Renal cortex interstitium (tissue), 11 donors: ENCODE results near the gene NPHP4. TPM values are rescaled to one million over a fixed set of nuclear protein-coding genes. Genes with fewer than 3 reads are reported as not detected.

ENCODE experiments used
- DNase-seq, 11 donors: peaks; one replicate each; pipeline ENCODE4 v3.0.0-alpha.2; 2013; ENCODE audit warnings: low read depth in 9 of 11, low spot score in 4 of 11; ENCODE audit errors: extremely low read depth in 1 of 11
- polyA plus RNA-seq, 3 donors: library from polyadenylated mRNA; unstranded; fragments of 120-200 nt; gene quantifications; one replicate each; pipeline ENCODE4 v1.2.1, GENCODE V29; 2013; ENCODE audit not compliant: insufficient read length in 3 of 3

The NPHP4 gene
- polyA plus RNA-seq, 3 donors = 9.1 to 16.6 (median 13.0) TPM

GRCh38 chr1:5978452-5978851, 13.8 kb downstream of the NPHP4 start:
- no peak for DNase-seq

- no peak for DNase-seq
These were observed 14.5 kb downstream of the NPHP4 start for GRCh38 chr1:5977494-5978444.

- no peak for DNase-seq
These were observed 15.3 kb downstream of the NPHP4 start for GRCh38 chr1:5976726-5977493.

- DNase-seq = no peak
These were observed 16.0 kb downstream of the NPHP4 start for GRCh38 chr1:5976231-5976630.

GRCh38 chr1:5975133-5975880, 16.9 kb downstream of the NPHP4 start:
- DNase-seq = peak in 1 of 11 donors; percentile 26

GRCh38 chr1:5974631-5975030, 17.6 kb downstream of the NPHP4 start:
- DNase-seq = no peak

GRCh38 chr1:5973771-5974170, 18.5 kb downstream of the NPHP4 start:
- no peak for DNase-seq

GRCh38 chr1:5972198-5972520, 20.1 kb downstream of the NPHP4 start:
- no peak for DNase-seq

- DNase-seq = no peak
These were observed 20.6 kb downstream of the NPHP4 start for GRCh38 chr1:5971471-5972197.

GRCh38 chr1:5970610-5971273, 21.5 kb downstream of the NPHP4 start:
- DNase-seq = no peak

GRCh38 chr1:5969168-5969567, 23.1 kb downstream of the NPHP4 start:
- no peak for DNase-seq

- DNase-seq = no peak
These were observed 24.0 kb downstream of the NPHP4 start for GRCh38 chr1:5968161-5968736.

- no peak for DNase-seq
These were observed 24.7 kb downstream of the NPHP4 start for GRCh38 chr1:5967351-5968160.

GRCh38 chr1:5966543-5967205, 25.6 kb downstream of the NPHP4 start:
- no peak for DNase-seq

- no peak for DNase-seq
These were observed 26.6 kb downstream of the NPHP4 start for GRCh38 chr1:5965586-5966131.

GRCh38 chr1:5962265-5963105, 29.7 kb downstream of the NPHP4 start:
- no peak for DNase-seq
